NCI-H146 (cell line): Measurements from ENCODE around the gene MAP4K1.
"Not testable (repeated sequence)": the region's sequence is repeated elsewhere in the genome, so short reads cannot be mapped to it uniquely, and the experiment has no call there.

ENCODE experiments used
- DNase-seq: peaks from one replicate; lab custom pipeline; 2025; lab: John Stamatoyannopoulos, UW

MAP4K1 gene

DNA sequence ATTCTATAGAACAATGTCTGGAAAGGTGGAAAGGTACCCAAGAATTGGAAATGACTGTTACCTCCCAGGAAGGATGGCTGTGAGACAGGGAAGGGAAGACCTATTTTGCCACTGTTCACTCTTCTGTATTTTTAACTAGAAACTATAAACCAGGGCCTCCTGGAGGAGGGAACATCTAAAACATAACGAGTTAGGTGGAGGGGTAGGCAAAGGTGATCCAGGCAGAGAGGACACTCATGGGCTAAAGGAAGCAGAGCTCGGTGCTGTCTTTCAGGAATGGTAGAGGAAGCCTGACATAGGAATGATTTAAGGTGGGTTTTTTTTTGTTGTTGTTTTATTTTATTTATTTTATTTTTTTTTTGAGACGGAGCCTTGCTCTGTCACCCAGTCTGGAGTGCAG lies 7.1 kb upstream of the MAP4K1 start:
- no peak for DNase-seq

- no peak for DNase-seq
These were observed 1.8 kb upstream of the MAP4K1 start for GRCh38 chr19:38619361-38620174.

- DNase-seq: peak; percentile 99
These were observed 1.0 kb upstream of the MAP4K1 start, which contains the start of gene EIF3K for GRCh38 chr19:38618590-38619360. TSS of gene EIF3K (plus strand) at chr19:38619188. CDS start at chr19:38619269, 81 bp downstream.

- DNase-seq: no peak
These were observed 430 bp downstream of the MAP4K1 start for GRCh38 chr19:38617283-38617763.

DNA sequence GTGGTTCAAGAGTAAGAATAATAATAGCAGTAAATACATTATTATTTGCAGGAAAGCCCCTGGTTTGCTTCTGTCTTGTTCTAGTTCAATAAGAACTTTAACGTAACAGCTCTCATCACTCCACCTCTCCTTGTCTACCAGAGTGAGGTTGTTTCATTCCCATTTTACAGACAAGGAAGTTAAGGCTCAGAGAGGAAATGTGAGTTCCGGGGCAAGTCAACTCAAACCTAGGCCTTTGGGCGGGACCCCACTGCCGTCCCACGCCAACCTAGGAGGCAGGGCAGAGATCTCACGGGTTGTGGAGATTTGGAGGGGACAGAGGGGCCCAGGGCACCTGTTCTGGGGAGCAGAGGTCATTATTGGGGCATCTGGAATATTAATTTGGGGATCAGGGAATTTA lies 1.5 kb downstream of the MAP4K1 start:
- DNase-seq: no peak

DNA sequence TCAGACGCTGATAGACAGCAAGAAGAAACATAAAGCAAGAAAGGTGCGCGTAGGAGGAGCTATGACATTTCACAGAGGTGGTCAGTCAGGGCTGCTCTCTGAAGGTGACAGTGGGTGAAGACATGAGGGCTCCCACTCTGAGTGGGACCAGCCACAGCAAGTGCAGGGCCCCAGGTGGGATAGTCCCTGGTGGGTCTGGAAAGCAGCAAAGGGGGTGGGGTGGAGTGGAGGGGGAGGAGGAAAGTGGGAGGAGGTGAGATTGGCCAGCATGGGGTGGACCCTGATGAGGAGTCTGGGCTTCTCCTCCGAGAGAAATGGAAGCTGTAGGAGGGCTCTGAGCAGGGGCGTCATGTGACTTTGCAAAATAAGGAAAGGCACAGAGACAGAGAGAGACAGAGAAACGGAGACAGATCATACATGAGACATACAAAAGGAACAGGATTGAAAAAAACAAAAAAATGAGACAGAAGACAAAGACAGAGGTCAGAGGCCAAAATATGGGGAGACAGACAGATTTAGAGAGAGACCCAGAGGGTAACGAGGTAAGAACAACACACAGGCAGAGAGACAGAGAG lies 2.7 kb downstream of the MAP4K1 start:
- no peak for DNase-seq

- DNase-seq: no peak
These were observed 3.5 kb downstream of the MAP4K1 start for GRCh38 chr19:38614289-38614688.

DNA sequence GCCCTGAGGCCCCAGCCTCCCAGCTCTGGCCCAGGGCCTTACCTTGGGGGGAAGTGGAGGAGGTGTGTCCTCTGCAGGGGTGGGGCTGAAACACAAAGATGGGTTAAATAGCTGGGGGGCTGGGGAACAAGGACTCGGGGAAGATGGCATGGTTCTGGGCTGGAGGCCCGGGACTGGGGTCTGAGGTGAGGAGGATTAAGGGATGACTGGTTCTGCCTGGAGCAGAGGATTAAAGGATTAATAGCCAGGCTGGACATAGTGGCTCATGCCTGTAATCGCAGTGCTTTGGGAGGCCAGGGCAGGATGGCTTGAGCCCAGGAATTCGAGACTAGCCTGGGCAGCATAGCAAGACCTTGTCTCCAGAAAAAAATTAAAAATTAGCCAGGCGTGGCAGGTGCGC lies 11.6 kb downstream of the MAP4K1 start:
- DNase-seq: no peak

- DNase-seq: not testable (repeated sequence)
These were observed 14.9 kb downstream of the MAP4K1 start for GRCh38 chr19:38602856-38603255.

DNA sequence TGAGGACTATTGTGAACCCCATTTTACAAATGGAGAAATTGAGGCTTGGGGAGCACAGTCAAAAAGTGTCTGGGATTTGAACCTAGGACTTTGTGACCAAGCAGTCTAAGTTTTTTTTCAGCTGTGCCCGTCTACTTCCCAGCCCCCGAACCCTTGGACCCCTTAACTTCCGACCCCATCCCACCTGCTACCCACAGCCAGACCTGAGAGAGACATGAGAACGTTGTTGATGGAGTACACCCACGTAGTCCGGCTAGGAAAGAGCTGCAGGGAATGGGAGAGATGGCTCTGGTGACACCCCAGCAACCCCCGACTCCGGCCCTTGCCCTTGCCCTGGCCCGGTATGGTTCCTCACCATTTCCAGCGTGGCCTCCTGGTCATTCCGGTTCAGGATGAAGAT lies 18.0 kb downstream of the MAP4K1 start:
- DNase-seq: no peak

GRCh38 chr19:38597075-38597474 lies 20.7 kb downstream of the MAP4K1 start:
- DNase-seq: no peak

- peak; percentile 86 for DNase-seq
These were observed 21.4 kb downstream of the MAP4K1 start for GRCh38 chr19:38596057-38596981.

DNA sequence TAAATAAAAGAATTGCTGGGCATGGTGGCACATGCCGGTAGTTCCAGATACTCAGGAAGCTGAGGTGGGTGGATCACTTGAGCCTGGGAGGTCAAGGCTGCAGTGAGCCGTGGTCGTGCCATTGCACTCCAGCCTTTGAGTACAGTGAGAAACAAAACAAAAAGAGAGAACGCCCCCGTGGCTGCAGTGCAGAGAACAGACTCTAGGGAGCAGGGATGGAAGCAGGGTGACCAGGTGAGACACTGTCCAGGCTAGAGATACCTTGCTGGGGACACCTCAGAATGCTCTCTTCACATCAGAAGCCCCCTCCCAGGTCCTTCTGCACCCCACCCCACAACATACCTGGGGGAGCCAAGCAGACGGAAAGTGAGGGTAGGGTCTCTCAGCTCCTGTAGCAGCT lies 24.8 kb downstream of the MAP4K1 start:
- no peak for DNase-seq

- DNase-seq: no peak
These were observed 29.7 kb downstream of the MAP4K1 start for GRCh38 chr19:38588041-38588440.

DNA sequence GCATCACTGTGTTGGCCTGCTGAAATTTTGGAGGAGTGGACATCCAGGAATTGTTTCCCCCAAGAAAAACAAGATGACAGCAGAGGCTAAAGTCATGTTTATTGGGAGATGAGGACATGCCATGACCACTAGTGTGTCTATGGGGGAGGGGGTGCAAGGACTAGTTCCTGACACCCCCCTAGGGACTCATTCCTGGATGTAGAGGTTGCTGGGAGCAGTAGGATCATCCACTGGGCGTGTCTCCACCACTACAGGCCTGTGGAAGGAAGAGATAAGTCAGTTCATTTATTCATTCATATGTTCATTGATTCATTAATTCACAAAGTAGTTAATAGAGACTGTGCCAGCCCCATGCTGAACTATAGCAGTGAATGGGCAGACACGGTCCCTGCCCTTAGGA lies 30.2 kb downstream of the MAP4K1 start:
- DNase-seq: no peak

DNA sequence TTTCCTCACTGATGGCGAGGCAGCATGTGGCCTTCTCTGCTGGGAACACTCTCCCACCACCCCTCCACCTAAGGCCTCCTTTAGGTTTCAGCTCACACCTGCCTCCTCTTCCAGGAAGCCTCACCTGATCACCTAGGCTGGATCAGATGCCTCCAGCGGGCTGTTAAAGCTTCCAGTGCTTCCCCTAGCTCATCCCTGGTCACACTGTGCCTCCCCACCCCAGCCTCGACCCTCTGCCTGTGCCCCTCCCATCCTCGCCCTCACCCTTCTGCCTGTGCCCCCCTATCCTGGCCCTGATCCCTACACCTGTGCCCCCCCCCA lies 33.8 kb downstream of the MAP4K1 start:
- DNase-seq: no peak

GRCh38 chr19:38583219-38583984 lies 34.4 kb downstream of the MAP4K1 start:
- no peak for DNase-seq

GRCh38 chr19:38580080-38580479 lies 37.7 kb downstream of the MAP4K1 start:
- no peak for DNase-seq

GRCh38 chr19:38579304-38579703 lies 38.4 kb downstream of the MAP4K1 start:
- not testable (repeated sequence) for DNase-seq

GRCh38 chr19:38577826-38578225 lies 39.9 kb downstream of the MAP4K1 start:
- DNase-seq: no peak

GRCh38 chr19:38571682-38572081 lies 46.1 kb downstream of the MAP4K1 start:
- DNase-seq: no peak
